GM12864 (cell line): ENCODE measurements around the gene ZNF532.

Experiments used
- DNase-seq: peaks from one replicate; pipeline ENCODE4 v3.0.0-alpha.2; 2011; ENCODE audit warnings: low read depth
- H3K4me3 ChIP-seq: 2 replicates; pipeline ENCODE4 v1.5.1; 2011; ENCODE audit warnings: mild to moderate bottlenecking, low read depth, low read length, control low read depth
- TF ChIP-seq, protein P1 (sequence below): IDR thresholded peaks from 2 replicates; pipeline ENCODE4 v1.5.1; 2011; ENCODE audit warnings: low read depth, mild to moderate bottlenecking, moderate library complexity, low read length, control low read depth, inconsistent platforms; ENCODE audit errors: missing control alignments

ZNF532 gene

DNA sequence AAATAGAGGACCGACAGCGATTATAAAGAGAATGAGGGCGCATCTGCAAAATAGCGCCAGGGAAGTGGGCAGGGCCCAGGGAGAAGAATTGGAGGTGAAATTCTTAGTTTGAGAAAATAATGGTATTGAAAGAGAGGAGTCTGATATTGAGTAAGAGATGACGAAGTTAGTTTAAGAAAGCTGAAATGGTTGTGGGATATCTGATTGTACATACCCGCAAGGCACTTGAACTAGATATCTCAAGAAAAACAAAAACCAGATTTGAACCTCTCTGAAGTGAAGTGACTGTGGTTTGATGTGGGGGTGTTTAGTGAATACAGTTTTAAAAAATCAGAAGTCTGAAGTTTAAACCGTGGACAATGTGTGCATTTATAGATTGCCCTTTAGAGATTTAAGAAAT lies 38.9 kb downstream of the ZNF532 start:
- H3K4me3 ChIP-seq = no peak overlapping the region
- TF ChIP-seq, protein P1, sequence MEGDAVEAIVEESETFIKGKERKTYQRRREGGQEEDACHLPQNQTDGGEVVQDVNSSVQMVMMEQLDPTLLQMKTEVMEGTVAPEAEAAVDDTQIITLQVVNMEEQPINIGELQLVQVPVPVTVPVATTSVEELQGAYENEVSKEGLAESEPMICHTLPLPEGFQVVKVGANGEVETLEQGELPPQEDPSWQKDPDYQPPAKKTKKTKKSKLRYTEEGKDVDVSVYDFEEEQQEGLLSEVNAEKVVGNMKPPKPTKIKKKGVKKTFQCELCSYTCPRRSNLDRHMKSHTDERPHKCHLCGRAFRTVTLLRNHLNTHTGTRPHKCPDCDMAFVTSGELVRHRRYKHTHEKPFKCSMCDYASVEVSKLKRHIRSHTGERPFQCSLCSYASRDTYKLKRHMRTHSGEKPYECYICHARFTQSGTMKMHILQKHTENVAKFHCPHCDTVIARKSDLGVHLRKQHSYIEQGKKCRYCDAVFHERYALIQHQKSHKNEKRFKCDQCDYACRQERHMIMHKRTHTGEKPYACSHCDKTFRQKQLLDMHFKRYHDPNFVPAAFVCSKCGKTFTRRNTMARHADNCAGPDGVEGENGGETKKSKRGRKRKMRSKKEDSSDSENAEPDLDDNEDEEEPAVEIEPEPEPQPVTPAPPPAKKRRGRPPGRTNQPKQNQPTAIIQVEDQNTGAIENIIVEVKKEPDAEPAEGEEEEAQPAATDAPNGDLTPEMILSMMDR = no peak
- DNase-seq = no peak

DNA sequence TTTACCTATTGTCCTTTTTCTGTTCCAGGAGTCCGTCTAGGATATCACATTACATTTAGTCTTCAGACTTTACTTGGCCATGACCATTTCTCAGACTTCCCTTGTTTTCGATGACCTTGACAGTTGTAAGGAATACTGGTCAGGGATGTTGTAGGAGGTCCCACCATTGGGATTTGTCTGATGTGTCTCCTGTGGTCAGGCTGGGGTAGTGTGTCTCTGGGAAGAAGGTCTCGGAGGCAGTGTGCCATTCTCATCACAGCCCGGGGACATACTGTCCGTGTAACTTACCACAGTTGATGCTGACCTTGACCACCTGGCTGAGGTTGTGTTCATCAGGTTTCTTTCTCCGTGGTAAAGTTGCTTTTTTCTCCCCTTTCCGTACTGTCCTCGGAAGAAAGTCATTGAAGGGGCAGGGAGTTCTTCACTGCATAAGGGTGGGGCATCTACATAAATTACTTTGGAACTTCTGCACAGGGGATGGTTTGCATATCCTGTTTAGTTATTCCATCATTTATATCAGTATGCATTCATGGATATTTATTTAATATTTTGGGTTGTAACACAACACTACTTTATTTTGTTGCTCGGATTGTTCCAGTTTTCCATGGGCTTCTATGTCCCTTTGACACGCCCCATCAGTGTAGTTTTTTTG lies 41.2 kb downstream of the ZNF532 start:
- DNase-seq = no peak
- TF ChIP-seq, protein P1 = no peak
- H3K4me3 ChIP-seq = no peak overlapping the region

DNA sequence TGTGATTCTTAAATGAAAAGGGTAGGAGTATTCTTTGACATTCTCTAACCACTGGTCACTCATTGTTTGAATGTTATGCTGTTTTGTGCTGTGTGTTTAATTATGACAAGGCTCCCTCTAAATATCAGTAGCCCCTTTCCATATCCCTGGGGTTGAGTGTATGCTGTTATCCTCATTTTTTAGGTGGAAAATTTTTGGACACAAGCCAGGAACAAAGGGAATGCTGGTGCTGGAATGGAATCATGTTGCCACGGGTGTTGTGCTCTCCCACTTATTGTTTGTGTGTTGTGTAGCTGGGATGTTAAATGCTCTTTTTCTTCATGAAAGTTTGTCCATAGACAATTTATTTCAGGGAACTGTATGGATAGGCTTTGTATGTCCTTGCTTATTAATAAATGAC lies 43.3 kb downstream of the ZNF532 start:
- DNase-seq = no peak
- no peak overlapping the region for H3K4me3 ChIP-seq
- TF ChIP-seq, protein P1 = no peak

DNA sequence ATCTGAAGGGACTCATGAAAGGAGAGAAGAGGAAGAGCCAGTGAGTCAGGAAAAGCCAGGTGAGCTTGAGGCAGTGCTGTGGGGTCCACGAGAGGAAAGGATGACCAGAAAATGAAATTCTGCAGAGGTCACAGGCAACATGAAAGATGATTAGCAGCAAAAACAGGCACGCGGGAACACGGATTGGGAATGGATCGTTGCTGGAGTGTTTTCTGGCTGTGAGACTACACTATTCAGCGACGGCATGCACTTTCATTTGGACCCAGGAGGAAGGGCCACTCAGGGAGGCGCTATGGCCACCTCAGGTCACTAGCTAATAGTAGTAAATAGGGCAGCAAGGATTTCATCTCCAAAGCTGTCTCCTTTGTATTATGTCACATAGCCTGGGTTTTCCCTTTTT lies 44.8 kb downstream of the ZNF532 start:
- H3K4me3 ChIP-seq = no peak overlapping the region
- TF ChIP-seq, protein P1 = no peak
- DNase-seq = no peak

DNA sequence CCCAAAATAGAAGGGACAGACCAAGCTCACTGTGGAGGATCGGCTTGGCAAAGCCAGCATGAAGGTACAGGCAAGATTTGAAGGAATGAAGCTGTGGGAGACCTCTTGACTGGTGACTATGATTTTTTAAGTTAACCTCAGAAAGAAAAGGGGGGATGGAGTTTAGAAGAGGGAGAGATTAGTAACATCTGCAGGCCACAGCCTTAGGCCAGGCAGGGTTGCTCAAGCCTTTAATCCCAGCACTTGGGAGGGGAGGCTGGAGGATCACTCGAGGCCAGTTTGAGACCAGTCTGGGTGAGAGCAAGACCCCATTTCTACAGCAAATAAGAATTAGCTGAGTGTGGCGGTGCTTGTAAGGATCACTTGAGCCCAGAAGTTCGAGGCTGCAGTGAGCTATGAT lies 46.6 kb downstream of the ZNF532 start:
- no peak for DNase-seq
- TF ChIP-seq, protein P1 = no peak
- no peak overlapping the region for H3K4me3 ChIP-seq

DNA sequence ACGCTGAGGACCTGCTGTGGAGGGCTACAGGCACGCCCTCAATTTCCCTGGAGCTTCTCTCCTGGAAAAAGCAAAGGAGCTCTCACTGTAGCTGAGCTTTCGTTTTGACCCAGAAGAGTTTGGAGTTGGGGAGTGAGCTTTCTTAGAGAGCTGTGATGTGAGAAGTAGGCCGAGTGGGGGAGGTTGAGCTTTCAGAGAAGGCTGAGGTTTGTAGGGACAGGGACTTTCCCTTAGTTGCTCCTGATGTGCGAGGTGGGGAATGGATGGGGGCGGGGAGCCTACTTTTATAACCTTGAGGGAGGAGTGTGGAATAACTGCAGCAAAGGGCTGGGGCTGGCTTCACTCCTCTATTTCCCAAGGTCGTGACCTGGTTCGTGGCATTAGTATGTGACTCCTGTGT lies 47.1 kb downstream of the ZNF532 start:
- no peak for DNase-seq
- TF ChIP-seq, protein P1 = no peak
- no peak overlapping the region for H3K4me3 ChIP-seq
